Measurements from ENCODE around the gene BMP3.

BMP3 gene

DNA sequence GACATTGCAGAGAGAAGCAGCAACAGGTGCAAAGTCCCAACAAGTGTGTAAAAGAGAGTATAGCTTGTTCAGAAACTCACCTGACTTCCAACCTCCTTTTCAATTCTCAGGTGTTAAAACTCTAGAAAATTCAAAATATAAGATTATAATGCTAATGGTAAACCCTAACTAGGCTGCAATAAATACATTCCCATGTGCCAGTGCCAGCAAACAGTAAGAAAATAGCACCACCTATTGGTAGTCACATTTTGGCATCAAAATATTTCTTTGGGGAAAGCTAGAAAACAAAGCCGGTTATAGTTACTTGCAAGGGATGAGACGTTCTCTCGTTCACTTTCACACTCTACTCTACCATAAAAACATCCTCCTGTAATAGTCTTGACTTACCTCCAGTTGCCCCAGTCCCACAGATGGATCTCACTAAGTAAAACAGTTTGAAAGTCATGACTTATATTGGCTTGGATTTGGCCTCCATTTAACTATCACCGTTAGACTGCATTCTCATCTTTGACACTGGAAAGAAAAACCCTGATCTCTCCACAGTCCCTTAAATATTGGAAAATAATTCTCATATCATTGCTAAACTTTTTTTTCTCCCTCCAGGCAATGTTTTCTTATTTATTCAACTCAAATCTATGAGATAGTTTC lies 9.6 kb downstream of the BMP3 start:
- H3K27ac ChIP-seq (replicated peaks) = no peak overlapping the region
- DNase-seq (ENCODE audit: low read depth in 1 of 2, low spot score in 1 of 2) = peak in 1 of 2 experiments; percentile 8

DNA sequence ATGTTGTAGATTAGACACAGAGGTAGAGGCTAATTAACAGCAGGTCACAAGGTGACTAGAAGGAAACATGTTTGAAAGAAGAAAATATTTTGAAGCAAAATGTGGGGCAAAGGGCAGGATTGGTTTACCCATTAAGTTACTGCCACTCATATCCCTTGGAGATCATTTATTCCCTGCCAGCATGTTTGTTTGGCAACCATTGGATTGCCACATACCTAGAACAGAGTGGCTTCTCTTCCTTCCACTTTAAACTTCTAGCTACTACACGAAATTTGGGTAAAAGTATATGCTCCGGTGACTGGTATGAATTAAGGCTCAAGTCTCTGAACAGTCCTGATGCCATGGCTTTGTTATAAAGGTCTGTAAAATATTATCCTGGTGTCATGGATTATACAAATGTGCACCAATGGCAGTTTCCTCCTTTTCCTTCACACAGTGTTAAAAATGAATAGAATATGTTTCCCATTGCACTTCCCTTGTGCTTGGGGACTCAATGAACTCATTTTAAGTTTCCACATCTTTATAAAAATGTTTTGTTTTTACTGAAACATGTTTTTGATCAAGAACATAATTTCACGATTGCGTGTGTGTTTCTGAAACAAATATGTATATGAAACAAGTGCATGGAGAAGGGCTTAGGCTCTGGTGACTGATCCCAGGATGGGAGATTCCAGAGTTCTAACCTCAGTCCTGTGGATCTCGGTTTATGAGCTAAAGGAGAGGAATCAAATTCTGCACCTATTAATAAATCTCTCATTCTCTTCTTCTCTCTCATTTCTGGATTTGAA lies 12.3 kb downstream of the BMP3 start:
- no peak overlapping the region for H3K27ac ChIP-seq (replicated peaks)
- TF ChIP-seq GABPA (IDR thresholded peaks at IDR 0.05; ENCODE audit: low read depth) (no peak), POLR2AphosphoS5 (IDR thresholded peaks at IDR 0.05; ENCODE audit: low read depth) (no peak), SPI1 (IDR thresholded peaks at IDR 0.05; ENCODE audit: borderline replicate concordance, low read depth) (no peak)
- TF ChIP-seq, protein P1, sequence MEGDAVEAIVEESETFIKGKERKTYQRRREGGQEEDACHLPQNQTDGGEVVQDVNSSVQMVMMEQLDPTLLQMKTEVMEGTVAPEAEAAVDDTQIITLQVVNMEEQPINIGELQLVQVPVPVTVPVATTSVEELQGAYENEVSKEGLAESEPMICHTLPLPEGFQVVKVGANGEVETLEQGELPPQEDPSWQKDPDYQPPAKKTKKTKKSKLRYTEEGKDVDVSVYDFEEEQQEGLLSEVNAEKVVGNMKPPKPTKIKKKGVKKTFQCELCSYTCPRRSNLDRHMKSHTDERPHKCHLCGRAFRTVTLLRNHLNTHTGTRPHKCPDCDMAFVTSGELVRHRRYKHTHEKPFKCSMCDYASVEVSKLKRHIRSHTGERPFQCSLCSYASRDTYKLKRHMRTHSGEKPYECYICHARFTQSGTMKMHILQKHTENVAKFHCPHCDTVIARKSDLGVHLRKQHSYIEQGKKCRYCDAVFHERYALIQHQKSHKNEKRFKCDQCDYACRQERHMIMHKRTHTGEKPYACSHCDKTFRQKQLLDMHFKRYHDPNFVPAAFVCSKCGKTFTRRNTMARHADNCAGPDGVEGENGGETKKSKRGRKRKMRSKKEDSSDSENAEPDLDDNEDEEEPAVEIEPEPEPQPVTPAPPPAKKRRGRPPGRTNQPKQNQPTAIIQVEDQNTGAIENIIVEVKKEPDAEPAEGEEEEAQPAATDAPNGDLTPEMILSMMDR (IDR thresholded peaks at IDR 0.05; ENCODE audit: insufficient read depth, low read length) = no peak
- TF ChIP-seq, protein P2, sequence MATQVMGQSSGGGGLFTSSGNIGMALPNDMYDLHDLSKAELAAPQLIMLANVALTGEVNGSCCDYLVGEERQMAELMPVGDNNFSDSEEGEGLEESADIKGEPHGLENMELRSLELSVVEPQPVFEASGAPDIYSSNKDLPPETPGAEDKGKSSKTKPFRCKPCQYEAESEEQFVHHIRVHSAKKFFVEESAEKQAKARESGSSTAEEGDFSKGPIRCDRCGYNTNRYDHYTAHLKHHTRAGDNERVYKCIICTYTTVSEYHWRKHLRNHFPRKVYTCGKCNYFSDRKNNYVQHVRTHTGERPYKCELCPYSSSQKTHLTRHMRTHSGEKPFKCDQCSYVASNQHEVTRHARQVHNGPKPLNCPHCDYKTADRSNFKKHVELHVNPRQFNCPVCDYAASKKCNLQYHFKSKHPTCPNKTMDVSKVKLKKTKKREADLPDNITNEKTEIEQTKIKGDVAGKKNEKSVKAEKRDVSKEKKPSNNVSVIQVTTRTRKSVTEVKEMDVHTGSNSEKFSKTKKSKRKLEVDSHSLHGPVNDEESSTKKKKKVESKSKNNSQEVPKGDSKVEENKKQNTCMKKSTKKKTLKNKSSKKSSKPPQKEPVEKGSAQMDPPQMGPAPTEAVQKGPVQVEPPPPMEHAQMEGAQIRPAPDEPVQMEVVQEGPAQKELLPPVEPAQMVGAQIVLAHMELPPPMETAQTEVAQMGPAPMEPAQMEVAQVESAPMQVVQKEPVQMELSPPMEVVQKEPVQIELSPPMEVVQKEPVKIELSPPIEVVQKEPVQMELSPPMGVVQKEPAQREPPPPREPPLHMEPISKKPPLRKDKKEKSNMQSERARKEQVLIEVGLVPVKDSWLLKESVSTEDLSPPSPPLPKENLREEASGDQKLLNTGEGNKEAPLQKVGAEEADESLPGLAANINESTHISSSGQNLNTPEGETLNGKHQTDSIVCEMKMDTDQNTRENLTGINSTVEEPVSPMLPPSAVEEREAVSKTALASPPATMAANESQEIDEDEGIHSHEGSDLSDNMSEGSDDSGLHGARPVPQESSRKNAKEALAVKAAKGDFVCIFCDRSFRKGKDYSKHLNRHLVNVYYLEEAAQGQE (IDR thresholded peaks at IDR 0.05; ENCODE audit: insufficient replicate concordance, low read depth) = no peak
- DNase-seq (ENCODE audit: low read depth in 1 of 2, low spot score in 1 of 2) = no peak
- peaks cover 2% of the 10 kb centered on the region for H3K27me3 ChIP-seq (ENCODE audit: insufficient read depth, poor library complexity, severe bottlenecking)
- no peak overlapping the region for H3K4me3 ChIP-seq (replicated peaks; ENCODE audit: insufficient read depth, low read length)

More for the DNA sequence above, 9.6 kb downstream of the BMP3 start:
- TF ChIP-seq, protein P1 (IDR thresholded peaks at IDR 0.05; ENCODE audit: insufficient read depth, low read length) = peak; percentile 31
- TF ChIP-seq, protein P2 (IDR thresholded peaks at IDR 0.05; ENCODE audit: insufficient replicate concordance, low read depth) = no peak
- Histone ChIP-seq H3K4me3 (replicated peaks; ENCODE audit: insufficient read depth, low read length) (no peak overlapping the region), H3K27me3 (ENCODE audit: insufficient read depth, poor library complexity, severe bottlenecking) (peaks cover 7% of the 10 kb centered on the region)

DNA sequence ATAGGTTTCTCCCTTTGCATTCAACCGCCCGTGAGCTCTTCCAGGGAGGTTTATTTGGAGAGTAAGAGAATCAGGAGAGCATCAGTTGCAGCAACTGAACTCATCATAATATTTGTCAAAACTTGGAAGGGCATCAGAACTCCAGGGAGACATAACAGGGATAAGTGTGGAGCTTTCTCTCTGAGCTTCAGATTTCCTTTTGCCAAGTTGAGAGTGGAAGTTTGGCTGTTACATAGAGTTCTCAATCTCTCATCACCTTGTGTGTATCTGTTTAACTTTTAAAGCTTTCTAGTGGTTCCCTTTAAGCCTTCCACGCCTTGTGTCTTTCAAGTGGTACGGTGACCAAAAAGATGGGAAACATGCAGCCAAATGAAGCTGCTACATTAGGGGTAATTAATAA lies 18.8 kb downstream of the BMP3 start:
- no peak for DNase-seq (ENCODE audit: low read depth in 1 of 2, low spot score in 1 of 2)
- H3K4me3 ChIP-seq (replicated peaks; ENCODE audit: insufficient read depth, low read length) = no peak overlapping the region
- no peaks in the 10 kb centered on the region for H3K27me3 ChIP-seq (ENCODE audit: insufficient read depth, poor library complexity, severe bottlenecking)
- TF ChIP-seq, protein P1 (IDR thresholded peaks at IDR 0.05; ENCODE audit: insufficient read depth, low read length) = no peak
- TF ChIP-seq, protein P2 (IDR thresholded peaks at IDR 0.05; ENCODE audit: insufficient replicate concordance, low read depth) = no peak
- TF ChIP-seq SPI1 (IDR thresholded peaks at IDR 0.05; ENCODE audit: borderline replicate concordance, low read depth) (no peak), POLR2AphosphoS5 (IDR thresholded peaks at IDR 0.05; ENCODE audit: low read depth) (no peak), GABPA (IDR thresholded peaks at IDR 0.05; ENCODE audit: low read depth) (no peak)
- no peak overlapping the region for H3K27ac ChIP-seq (replicated peaks)

Data from HL-60 (cell line).